HG03108 (cell line): Measurements from ENCODE around the gene TUBA4B.
"Not testable (repeated sequence)": the region's sequence is repeated elsewhere in the genome, so short reads cannot be mapped to it uniquely, and the experiment has no call there.

Experiments
- ATAC-seq: cut with Tn5 transposase; IDR thresholded peaks from one replicate; pipeline ENCODE4 v1.9.1; 2021; ENCODE audit warnings: moderate library complexity; ENCODE audit not compliant: unreplicated experiment

Gene TUBA4B

DNA sequence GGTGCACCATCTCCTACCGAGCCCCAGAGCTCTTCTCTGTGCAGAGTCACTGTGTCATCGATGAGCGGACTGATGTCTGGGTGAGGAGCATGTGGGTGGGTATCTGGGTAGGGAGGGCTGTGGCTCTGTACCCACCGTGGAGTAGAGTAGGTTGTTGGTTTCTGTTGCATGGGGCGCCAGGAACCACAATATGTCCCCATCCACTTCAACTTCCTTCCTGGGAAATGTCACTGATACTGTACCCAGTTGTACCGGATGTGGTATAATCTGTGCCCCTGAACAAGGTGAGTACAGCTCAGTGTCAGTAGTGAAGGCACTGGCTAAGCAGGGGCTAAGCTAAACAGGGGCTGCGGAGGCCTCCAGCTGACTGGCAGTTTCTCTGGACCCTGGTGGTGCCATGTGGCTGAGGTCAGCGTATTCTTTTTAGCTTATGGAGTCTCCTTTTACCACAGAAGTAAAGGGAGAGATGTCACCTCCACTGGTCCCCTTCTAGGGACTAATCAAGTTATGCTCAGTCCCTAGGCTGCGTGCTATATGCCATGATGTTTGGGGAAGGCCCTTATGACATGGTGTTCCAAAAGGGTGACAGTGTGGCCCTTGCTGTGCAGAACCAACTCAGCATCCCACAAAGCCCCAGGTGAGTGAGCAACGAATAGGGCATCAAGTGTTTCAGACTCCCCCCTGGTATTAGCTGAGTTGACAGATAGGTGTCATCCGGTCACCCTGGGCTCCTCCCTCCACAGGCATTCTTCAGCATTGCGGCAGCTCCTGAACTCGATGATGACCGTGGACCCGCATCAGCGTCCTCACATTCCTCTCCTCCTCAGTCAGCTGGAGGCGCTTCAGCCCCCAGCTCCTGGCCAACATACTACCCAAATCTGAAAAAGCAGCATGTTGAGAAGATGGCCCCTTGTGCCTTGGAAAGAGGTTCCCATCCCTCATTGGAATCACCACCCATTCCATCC, 5.1 kb upstream of the TUBA4B start:
- peak; percentile 20 for ATAC-seq

GRCh38 chr2:219248845-219249202, 4.2 kb upstream of the TUBA4B start:
- no peak for ATAC-seq

- ATAC-seq: peak; percentile 44
Observed at GRCh38 chr2:219249203-219249980, 3.7 kb upstream of the TUBA4B start.

GRCh38 chr2:219250049-219250781, 2.8 kb upstream of the TUBA4B start:
- no peak for ATAC-seq

DNA sequence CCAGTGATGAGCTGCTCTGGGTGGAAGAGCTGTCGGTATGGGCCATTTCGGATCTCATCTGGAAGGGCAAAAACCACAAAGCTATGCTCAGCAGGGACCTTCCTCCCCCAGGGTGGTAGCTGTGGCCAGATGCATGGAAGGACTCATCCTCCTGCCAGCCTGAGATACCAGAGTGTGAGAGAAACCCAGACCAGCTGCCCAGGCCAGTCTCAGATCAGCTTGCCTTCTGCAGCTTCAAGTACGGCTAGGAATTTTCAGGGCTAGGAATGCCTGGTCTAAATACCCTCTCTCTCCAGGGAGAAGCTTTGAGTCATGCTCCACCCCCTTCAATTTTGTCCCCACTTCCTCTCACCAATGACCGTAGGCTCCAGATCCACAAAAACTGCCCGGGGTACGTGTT, 1.4 kb upstream of the TUBA4B start:
- no peak for ATAC-seq

- ATAC-seq: no peak
Observed at GRCh38 chr2:219252084-219252483, 959 bp upstream of the TUBA4B start.

GRCh38 chr2:219252570-219252899, 508 bp upstream of the TUBA4B start:
- no peak for ATAC-seq

DNA sequence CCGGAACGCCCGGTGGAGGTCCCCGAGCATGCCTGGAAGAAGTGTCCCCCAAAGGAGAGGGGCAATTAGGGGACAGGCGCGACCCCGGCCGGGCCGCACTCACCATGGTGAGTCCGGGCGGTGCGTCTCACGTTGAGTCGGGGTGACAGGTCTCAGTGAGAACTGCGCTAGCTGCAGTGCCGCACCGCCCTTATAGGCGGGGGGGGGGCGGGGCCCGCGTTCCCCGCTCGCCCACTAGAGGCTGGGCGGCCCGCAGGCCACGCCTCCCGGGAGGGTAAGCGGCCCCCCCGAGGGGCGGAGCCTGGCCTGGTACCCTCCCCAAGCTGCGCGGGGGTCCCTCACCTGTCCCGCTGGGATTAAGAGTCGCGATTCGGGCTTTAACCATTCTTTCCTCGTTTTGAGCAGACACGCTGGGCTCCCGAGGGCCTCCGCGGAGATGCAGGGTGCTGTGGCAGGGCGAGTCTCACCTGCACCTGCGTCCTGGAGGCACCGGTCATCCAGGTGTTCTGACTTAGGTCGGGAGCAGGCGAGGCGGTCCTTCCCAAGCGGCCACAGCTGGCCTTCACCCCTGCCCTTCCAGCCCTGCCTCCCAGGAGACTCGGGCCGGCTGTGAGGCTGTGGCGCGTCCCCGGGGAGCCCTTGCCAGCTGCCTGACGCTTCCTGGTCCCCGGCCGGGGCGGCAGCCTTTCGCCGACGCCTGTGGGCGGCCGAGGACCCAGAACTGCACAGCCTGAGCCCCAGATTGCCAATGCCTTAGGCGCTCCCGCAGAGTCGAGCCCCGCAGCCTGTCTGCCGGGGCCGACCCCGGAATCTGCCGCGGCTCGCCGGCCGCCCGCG, 928 bp downstream of the TUBA4B start, which contains the start of gene TUBA4A:
TUBA4A (minus strand) TSS at position 166 of the 837 bp plus-strand sequence; CDS start at position 106, 60 bp downstream.
- peak; percentile 41 for ATAC-seq

DNA sequence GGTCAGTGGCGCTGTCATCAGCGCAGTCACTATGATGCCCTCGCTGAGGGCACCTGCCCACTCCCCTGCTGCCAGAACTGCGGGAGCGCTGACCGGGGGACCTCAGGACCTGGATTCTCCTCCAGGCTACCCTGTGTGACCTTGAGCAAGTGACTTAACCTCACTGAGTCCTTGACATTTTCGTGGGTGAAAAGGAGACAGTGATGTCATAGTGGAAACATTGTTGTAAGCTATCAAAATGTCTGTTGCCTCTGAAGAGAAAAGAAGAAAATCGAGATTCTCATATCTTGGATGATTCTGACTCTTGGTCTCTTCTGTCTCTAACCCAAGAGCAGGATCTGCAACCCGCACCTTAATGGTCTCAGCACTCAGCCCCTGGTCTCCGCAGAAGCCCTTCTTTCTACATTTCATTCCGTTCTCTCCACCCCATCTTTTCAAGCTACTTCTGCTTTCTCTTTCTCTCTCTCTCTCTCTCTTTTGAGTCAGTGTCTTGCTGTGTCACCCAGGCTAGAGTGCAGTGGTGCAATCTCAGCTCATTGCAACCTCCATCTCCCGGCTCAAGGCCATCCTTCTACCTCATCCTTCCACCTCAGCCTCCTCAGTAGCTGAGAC, 1.7 kb downstream of the TUBA4B start:
- ATAC-seq: peak; percentile 14

DNA sequence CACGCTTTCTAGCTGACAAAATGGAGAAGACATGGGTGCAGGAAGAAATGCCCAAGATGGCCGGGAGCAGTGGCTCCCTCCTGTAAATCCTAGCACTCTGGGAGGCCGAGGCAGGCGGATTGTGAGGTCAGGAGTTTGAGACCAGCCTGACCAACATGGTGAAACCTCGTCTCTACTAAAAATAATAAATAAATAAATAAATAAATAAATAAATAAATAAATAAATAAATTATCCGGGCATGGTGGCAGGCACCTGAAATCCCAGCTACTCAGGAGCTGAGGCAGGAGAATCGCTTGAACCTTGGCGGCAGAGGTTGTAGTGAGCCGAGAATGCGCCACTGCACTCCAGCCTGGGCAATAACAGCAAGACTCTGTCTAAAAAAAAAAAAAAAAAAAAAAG, 5.9 kb downstream of the TUBA4B start:
- ATAC-seq: not testable (repeated sequence)

GRCh38 chr2:219261024-219261855, 8.2 kb downstream of the TUBA4B start:
- no peak for ATAC-seq

DNA sequence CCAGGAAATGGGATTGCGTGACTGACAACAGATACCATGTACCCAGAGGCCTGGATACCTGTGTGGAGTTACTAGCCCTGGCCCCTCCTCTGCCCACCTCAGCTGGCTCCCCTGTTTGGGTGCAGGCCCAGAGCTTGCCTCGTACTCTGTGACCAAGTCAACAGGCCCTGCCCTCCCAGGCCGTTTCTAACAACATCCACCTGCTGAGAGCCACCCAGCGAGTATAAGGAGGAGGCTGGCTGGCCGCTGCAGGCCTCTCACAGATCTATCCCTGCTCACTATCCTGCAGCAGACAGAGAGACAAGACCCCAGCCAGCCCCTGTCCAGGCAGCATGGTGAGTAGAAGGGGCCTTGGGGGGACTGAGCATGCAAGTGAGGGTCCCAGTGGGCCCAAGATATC, 13.2 kb downstream of the TUBA4B start:
- no peak for ATAC-seq

GRCh38 chr2:219266886-219267285, 13.8 kb downstream of the TUBA4B start:
- no peak for ATAC-seq

- ATAC-seq: no peak
Observed at GRCh38 chr2:219268294-219268693, 15.3 kb downstream of the TUBA4B start.

DNA sequence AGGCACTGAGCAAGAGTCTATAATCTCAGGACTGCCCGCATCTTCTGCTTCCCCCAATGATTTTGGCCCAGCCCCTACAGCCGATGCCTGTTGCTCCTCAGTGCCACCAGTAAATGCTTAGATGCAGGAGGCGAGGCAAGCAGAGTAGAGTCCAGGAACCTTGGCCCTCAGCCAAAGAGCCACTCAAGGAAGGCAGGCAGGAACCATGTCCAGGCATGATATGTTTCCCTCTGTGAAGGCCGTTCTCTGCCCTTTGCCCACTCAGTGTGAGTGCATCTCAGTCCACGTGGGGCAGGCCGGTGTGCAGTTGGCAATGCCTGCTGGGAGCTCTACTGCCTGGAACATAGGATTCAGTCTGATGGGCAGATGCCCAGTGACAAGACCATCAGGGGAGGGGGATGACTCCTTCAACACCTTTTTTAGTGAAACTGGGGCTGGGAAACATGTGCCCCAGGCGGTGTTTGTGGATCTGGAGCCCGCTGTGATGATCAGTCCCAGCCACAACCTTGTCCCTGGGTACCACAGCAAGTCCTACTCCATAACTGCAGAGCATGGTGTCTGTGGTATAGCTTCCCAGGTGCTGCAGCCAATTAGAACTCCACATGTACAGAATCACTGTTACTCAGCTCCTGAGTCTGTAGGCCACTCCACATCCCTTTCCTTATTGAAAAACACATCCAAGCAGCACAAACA, 16.5 kb downstream of the TUBA4B start:
- ATAC-seq: no peak

GRCh38 chr2:219270055-219270372, 17.0 kb downstream of the TUBA4B start:
- ATAC-seq: no peak

GRCh38 chr2:219271021-219271420, 18.0 kb downstream of the TUBA4B start:
- no peak for ATAC-seq

DNA sequence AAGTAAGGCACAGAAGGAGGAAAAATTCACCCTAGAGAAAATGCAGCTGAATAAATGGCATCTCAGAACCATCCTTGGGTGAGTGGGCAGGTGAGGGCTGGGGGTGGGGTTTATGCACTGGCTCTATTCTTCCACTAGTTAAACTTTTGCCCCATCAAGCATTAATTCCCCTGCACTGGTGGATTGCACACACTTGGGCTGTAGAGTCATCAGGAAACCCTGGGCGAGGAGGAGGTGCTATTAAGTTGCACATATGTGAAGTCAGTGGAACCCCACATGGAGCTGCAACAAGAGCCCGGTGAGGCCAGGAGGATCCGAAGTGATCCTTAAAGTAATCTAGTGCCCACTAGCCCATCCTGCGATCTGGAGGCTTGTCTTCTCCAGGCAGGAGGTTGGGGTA, 19.3 kb downstream of the TUBA4B start:
- no peak for ATAC-seq

DNA sequence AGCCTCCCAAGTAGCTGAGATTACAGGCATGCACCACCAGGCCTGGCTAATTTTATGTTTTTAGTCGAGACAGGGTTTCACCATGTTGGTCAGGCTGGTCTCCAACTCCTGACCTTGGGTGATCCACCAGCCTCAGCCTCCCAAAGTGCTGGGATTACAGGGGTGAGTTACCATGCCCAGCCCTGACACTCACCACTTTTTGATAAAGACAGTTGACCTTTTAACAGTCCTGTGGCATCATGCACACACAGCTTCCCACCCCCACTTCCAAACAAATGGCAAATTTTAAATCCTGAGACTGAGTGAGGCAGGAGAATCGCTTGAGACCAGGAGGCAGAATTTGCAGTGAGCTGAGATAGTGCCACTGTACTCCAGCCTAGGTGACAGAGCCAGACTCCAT, 20.0 kb downstream of the TUBA4B start:
- ATAC-seq: no peak
